Measurements from ENCODE around the gene FOXP1. TPM values are rescaled to one million over a fixed set of nuclear protein-coding genes. Genes with fewer than 3 reads are reported as not detected.
A peak's percentile ranks its signal among the peaks of the same experiment; 100 is the strongest.

The FOXP1 gene
- total and polyA plus RNA-seq, 2 experiments from 2014 or later: 121 to 132 TPM

- DNase-seq (ENCODE audit: low read depth in 1 of 2, low spot score in 1 of 2): no peak
- Histone ChIP-seq H3K9me3 (ENCODE audit: low read depth) (no peaks in the 10 kb centered on the region), H3K4me3 (no peak overlapping the region), H3K4me1 (ENCODE audit: low read depth) (peaks cover 36% of the 10 kb centered on the region), H3K36me3 (no peaks in the 10 kb centered on the region), H3K27ac (peak overlapping the region; percentile 93), H3K27me3 (no peaks in the 10 kb centered on the region)
- TF ChIP-seq CTCF (IDR thresholded peaks at IDR 0.05; ENCODE audit: low read depth, low read length): no peak
These were observed 114.4 kb downstream of the FOXP1 start for GRCh38 chr3:71469138-71469435.

- TF ChIP-seq CTCF (IDR thresholded peaks at IDR 0.05; ENCODE audit: low read depth, low read length): no peak
- Histone ChIP-seq H3K27me3 (no peaks in the 10 kb centered on the region), H3K27ac (peak overlapping the region; percentile 93), H3K4me3 (no peak overlapping the region), H3K9me3 (ENCODE audit: low read depth) (no peaks in the 10 kb centered on the region), H3K4me1 (ENCODE audit: low read depth) (peaks cover 36% of the 10 kb centered on the region), H3K36me3 (no peaks in the 10 kb centered on the region)
- DNase-seq (ENCODE audit: low read depth in 1 of 2, low spot score in 1 of 2): peak in 1 of 2 donors; percentile 92
These were observed 115.0 kb downstream of the FOXP1 start for GRCh38 chr3:71468311-71469137.

DNA sequence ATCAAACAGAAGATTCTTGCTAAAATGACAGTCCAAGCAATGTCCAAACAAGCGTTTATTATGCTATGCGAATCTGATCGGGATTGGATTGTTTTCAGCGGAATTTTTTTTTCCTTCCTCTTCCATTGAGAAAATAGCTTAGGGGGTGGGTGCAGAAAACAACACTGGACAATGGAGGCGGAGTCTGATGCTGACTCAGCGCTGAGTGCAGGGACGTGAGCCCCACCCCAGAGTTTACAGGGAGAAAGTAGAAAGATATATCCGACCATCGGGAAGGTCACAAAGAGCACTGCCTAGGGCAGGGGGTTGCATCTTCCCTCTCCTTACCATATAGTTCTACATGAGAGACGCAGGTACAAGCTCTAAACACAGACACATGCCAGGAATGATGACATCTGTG, 117.0 kb downstream of the FOXP1 start:
- Histone ChIP-seq H3K27me3 (no peaks in the 10 kb centered on the region), H3K4me1 (ENCODE audit: low read depth) (peaks cover 40% of the 10 kb centered on the region), H3K27ac (no peak overlapping the region), H3K9me3 (ENCODE audit: low read depth) (no peaks in the 10 kb centered on the region), H3K36me3 (no peaks in the 10 kb centered on the region), H3K4me3 (no peak overlapping the region)
- no peak for TF ChIP-seq CTCF (IDR thresholded peaks at IDR 0.05; ENCODE audit: low read depth, low read length)
- no peak for DNase-seq (ENCODE audit: low read depth in 1 of 2, low spot score in 1 of 2)

- H3K4me1 ChIP-seq (ENCODE audit: low read depth): peaks cover 40% of the 10 kb centered on the region
- no peak overlapping the region for H3K27ac ChIP-seq
- no peak overlapping the region for H3K4me3 ChIP-seq
- no peaks in the 10 kb centered on the region for H3K36me3 ChIP-seq
- H3K27me3 ChIP-seq: no peaks in the 10 kb centered on the region
- no peak for TF ChIP-seq CTCF (IDR thresholded peaks at IDR 0.05; ENCODE audit: low read depth, low read length)
- no peaks in the 10 kb centered on the region for H3K9me3 ChIP-seq (ENCODE audit: low read depth)
- no peak for DNase-seq (ENCODE audit: low read depth in 1 of 2, low spot score in 1 of 2)
These were observed 118.0 kb downstream of the FOXP1 start for GRCh38 chr3:71465371-71466036.

- H3K27me3 ChIP-seq: no peaks in the 10 kb centered on the region
- no peak overlapping the region for H3K4me3 ChIP-seq
- H3K4me1 ChIP-seq (ENCODE audit: low read depth): peaks cover 35% of the 10 kb centered on the region
- no peak for TF ChIP-seq CTCF (IDR thresholded peaks at IDR 0.05; ENCODE audit: low read depth, low read length)
- H3K36me3 ChIP-seq: no peaks in the 10 kb centered on the region
- H3K27ac ChIP-seq: no peak overlapping the region
- DNase-seq (ENCODE audit: low read depth in 1 of 2, low spot score in 1 of 2): no peak
- no peaks in the 10 kb centered on the region for H3K9me3 ChIP-seq (ENCODE audit: low read depth)
These were observed 118.9 kb downstream of the FOXP1 start for GRCh38 chr3:71464613-71465012.

Data from cardiac muscle cell (in vitro differentiated cells and primary cell).